Skin epidermis (tissue), 12 donors: ENCODE data around the gene PMPCA.
A peak's percentile ranks its signal among the peaks of the same experiment; 100 is the strongest.

ENCODE experiments used
- H3K27ac ChIP-seq, 21 experiments: fragments of 200-600 bp; sonication (generic) in 11 of 21; one replicate each; pipeline ENCODE4 v1.5.0; 2020; ENCODE audit warnings: mild to moderate bottlenecking in 3 of 21, inconsistent platforms in 2 of 21, moderate library complexity in 2 of 21
- H3K4me3 ChIP-seq, 7 experiments: fragments of 200-600 bp; sonication (generic) in 2 of 7; one replicate each; pipeline ENCODE4 v1.5.0; 2020; ENCODE audit warnings: inconsistent platforms in 2 of 7, mild to moderate bottlenecking in 2 of 7, moderate library complexity in 1 of 7

PMPCA gene

DNA sequence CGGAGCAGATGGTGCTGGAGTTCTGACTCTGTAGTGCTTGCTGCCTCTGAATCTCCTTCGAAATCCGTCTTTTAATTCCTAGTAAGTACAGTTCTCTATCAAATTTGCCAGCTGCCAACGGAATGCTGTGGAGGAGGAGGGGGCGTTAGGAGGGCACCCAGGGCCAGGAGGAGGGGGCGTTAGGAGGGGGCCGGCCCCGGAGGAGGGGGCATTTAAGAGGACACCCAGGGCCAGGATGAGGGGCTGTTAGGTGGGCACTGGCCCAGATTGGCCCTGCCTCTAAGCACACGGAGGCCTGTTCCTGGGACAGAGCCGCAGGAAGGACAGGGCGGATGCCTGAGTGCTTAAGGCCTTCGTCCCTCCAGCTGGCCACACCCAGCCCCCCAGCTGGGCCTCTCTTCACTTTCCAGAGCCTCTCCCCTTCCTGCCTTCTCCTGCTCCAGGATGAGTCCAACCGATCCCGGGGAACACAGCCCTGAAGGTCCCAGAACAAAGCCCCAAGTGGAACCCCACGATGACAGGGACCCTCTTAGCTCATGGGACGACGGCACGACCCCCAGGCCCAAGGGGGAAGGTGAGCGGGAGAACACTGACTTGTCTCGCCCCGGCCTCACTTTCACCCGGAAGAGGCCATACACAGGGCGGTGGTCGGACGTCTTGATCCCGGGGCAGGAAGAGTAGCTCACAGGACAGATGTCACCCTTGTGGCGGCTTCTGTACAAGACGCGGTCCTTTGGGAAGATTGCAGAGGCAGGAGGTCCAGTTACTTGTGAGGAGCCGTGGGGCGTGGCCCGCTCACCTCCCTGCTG lies 19.4 kb downstream of the PMPCA start:
- H3K27ac ChIP-seq = no peak overlapping the region
- H3K4me3 ChIP-seq = no peak overlapping the region

DNA sequence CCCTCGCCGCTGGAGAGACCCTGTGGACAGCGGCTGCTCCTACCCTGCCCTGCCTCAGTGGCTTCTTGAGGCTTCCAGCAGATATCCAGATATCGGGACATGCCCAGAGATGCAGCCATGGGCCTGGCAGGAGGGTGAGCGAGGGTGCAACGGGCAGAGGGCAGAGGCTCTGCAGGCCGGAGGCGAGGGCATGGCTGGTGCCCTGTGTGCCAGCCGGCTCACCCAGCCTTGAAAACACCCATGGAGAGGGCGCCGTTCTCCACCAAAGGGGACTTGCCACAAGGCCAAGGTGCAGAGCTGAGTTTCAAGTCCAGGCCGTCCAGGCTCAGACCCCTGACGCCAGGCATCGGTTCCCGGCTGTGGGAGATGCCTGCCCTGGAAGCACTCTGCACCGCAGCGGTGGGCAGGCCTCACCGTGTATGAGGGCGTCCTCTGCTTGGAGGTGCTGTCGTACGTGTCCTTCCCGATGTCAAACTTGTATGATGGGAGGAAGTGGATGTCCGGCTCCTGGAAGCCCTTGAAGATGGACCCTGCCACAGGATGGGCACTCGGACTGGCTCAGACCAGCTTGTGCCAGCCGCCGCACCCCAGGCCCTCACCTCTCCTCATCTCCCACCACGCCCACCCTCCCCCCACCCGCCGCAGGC lies 20.3 kb downstream of the PMPCA start:
- H3K4me3 ChIP-seq = no peak overlapping the region
- H3K27ac ChIP-seq = no peak overlapping the region

DNA sequence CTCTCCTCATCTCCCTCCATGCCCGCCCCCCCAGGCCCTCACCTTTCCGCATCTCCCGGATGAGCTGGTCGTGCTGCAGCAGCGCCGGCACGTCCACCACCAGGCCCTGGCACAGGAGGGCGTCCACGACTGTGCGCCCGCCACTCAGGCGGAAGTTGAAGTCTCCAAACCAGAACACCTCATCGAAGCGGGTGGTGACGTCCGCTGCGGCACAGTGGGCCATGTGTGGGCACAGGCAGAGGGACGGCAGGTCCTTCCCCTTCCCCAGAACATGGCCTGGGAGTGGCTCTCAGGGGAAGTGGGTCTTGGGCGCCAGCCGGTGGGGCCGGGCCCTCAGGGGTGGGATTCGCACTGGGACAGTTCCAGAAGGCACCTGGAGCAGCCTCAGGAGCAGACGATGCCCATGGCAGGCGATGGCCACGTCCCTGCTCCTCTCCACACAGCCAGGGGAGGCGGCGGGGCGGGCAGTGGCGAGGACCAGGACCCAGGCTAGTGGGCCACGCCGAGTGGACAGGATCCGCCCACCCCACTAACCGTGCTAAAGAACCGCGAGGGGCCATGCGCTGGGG lies 21.4 kb downstream of the PMPCA start:
- Histone ChIP-seq H3K4me3 (no peak overlapping the region), H3K27ac (no peak overlapping the region)

DNA sequence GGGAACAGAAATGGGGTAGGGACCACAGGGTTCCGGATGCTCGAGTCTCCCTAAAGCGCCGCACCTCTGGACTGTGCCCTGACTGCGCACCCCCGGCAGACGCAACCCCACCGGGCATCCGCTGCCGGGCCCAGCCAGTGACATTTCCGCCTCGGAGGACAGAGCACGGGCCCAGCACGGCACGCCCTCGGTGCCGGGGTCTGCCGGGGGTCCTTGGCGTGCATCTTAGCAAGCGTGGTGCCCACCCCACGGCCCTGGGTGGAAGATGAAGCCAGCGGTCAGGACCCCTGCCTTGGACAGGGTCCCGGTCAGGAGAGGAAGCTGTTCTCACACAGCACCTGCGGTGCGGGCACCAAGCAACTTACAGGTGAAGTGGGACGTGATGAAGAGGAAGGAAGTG lies 22.1 kb downstream of the PMPCA start:
- no peak overlapping the region for H3K4me3 ChIP-seq

DNA sequence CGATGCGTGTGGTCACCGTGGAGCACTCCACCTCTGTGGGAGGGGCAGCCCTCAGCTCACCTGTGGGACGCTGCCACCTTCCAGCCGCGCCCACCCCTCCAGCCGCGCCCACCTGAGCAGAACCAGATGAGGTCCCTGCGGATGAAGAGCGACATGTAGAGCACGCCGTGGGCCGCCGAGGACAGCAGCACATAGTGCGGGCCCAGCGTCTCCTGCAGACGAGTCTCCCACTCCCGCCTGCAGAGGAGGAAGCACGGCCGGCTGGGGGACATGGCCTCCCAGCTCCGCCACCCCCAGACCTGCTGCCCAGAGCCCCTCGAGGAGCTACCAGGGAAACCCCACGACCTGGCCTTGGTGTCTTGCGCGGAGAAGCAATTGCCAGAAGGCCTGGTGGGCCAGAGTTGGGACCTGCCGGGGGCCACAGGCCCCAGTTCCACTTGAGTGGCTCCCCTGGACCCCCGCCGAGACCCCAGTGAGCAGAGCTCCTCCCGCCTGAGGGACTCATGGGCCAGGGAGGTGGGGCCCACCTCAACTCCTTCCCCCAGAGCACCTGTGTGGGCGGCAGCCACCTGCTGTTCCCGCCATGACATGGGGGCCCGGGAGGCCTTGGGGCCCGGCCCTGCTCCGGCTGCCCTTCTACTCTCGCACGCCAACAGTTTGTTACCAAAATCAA lies 22.7 kb downstream of the PMPCA start:
- no peak overlapping the region for H3K27ac ChIP-seq
- no peak overlapping the region for H3K4me3 ChIP-seq

More for the DNA sequence above, 22.1 kb downstream of the PMPCA start:
- H3K27ac ChIP-seq = no peak overlapping the region

DNA sequence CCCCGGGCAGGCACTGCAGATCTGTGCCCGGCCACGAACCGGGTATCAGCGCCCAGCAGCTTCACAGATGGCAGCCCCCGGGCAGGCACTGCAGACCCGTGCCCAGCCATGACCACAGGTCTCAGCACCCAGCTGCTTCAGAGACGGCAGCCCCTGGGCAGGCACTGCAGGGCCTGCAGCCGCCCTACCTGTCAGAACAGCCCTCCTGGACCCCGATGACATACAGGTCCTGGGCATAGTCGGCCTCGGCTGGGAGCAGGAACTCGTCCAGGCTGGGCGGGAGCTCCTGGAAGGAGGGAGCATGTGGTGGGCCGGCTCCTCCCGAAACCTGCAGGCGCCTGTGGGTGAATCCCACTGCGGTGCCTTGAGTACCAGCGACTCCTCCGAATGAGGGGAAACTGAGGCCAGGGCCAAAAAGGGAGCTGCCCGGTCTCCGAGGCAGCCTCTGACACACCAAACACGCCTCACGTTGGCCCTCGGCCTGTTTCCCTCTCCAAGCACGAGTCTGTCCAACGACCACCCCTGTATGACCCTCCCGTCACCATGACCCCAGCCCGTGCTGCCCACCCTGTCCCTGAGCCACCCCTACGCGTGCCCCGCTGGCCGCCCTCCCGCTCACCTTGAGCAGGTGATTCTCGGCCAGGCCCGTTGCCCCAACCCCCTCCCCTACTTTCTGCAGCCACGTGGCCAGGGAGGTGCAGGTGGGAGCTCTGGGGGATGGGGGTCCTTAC lies 23.6 kb downstream of the PMPCA start:
- no peak overlapping the region for H3K27ac ChIP-seq
- H3K4me3 ChIP-seq = no peak overlapping the region

DNA sequence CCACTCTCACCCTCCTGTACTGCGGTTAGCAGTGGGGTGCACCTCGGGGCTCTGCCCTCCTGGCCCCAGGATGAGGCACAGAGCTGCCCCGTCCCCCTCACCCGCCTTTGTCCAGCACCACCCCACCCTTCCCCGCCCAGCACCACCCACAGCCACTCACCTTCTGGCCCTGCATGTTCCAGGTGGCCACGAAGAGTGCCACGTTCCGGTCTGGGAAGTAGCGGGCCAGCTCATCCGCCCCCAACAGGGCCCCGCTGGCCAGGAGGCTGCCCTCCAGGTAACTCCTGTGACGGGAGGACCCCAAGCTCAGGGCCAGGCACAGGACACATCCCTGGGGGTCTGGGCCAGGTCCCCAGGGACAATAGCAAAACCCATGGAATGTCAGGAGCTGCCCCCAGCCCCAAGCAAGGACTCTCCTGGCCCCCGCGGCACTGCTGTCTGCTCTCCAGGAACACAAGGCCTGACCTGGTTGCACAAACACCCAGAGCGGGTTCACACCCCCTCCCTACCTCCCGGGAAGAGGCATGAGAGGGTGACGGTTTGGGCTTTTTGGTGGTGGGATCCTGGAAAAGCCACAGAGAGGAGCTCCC lies 24.2 kb downstream of the PMPCA start:
- Histone ChIP-seq H3K27ac (no peak overlapping the region), H3K4me3 (no peak overlapping the region)

DNA sequence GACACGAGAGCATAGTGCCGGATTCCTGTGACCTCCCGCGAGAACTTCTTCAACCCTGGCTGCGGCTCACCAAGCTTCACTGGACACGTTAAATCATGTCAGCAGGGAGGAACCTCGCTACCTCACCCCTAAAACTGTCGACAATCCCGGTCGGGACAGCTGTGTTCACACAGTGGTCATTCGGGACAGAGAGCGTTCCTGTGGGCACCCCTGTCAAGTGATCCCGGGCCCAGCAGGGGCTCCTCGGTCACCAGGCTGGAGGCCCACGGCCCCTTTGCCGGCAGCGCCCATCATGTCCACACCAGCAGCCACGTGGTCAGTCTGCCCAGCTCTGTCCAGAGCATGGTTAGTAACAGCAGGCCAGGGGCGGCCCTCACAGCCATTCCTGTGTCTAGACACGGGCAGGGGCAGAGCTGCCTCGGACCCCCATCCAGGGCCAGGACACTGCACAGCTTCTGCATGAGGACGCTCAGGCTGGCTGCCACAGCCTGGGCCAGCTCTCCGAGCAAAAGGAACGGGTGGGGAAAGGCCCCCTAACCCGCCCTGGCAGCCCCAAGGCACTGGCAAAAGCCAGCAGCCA lies 25.7 kb downstream of the PMPCA start:
- H3K27ac ChIP-seq = no peak overlapping the region
- no peak overlapping the region for H3K4me3 ChIP-seq

DNA sequence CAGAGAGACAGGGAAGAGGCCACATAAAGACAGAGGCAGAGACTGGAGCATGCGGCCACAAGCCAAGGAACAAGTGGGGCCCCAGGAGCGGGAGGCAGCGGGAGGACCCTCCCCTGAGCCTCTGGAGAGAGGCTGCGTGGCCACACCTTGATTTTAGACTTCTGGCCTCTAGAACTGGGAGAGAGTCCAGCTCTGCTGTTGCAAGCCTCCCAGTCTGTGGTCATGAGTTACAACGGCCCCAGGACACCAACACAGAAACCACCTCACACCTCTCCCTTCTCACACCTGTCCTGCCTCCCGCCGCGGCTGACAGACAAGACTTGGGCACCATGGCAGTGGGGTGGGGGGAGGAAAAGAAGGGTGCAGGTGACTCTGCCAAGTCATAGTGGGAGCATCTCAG lies 27.0 kb downstream of the PMPCA start:
- H3K4me3 ChIP-seq = peak overlapping the region in 2 of 7 experiments; percentile 72 to 97
- H3K27ac ChIP-seq = peak overlapping the region in 6 of 21 experiments; percentile 11 to 96 (median 70)

DNA sequence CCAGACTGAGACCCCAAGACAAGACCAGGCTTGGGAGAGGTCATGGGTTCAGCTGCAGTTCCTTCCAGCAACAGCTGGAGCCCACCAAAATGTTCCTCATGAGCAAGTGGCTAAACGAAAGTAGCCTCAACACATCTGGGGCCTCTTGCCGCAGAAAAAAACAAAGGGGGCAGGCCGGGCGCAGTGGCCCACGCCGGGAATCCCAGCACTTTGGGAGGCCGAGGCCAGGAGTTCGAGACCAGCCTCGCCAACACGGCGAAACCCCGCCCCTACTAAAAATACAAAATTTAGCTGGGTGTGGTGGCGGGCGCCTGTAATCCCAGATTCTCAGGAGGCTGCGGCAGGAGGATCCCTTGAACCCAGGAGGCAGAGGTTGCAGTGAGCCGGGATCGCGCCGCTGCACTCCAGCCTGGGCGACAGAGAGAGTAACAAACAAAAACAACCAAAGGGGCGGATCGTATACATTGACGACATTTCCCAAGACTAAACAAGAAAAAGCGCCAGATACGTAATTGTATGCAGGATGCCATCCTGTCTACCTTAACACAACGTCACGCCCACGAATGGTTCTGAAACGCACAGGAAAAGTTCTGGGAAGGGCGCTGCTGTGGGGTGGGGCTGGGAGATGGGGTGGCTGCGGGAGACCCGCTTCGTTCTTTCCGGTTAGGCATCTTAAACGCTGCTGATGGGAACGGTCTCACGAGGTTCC lies 27.5 kb downstream of the PMPCA start:
- H3K4me3 ChIP-seq = peak overlapping the region; percentile 72 to 99 (median 97)
- H3K27ac ChIP-seq = peak overlapping the region in 14 of 21 experiments; percentile 76 to 96 (median 90)

DNA sequence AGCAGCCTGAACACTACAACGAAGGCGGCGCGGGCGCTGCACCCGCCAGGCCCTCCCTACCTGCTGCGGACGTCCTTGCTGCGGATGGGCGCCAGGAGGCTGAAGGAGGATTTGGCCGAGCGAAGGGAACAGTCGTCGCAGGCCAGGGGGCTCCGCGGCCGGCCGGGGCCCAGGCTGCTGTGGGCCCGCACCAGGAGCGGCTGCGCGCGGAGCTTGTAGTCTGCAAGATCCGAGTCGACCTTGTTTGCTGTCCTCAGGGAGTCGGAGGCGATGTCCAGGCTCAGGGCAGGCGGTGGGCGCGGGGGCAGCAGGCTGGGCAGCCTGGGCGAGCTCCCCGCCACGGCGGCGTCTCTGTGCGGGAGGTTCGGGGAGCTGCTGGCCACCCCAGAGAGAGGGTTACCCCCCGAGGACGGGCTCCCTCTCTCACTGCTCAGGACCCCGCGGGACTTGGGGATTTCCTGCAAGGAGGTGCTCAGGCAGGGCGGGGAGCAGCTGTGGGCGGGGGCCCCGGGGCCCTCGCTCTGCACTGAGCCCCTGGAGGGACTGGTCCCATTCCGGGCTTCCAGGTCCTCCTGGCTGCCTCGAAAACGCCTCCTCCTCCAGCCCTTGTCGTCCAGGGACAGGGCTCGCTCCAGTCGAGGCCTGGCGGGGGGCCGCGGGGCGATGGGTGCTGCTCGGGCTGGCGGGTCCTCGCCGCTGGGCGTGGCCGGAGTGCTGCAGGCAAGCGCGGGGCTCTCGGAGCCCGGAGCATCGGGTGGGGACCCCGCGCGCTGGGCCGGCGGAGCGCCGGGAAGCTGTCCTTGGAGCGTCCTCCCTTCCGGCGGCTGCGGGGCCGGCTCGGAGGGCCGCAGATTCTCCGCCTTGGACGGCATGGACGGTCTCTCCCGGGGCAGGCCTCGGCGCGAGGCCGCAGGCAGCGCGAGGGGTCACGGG lies 28.4 kb downstream of the PMPCA start:
- Histone ChIP-seq H3K4me3 (peak overlapping the region; percentile 72 to 99 (median 97)), H3K27ac (peak overlapping the region; percentile 70 to 96 (median 89))

DNA sequence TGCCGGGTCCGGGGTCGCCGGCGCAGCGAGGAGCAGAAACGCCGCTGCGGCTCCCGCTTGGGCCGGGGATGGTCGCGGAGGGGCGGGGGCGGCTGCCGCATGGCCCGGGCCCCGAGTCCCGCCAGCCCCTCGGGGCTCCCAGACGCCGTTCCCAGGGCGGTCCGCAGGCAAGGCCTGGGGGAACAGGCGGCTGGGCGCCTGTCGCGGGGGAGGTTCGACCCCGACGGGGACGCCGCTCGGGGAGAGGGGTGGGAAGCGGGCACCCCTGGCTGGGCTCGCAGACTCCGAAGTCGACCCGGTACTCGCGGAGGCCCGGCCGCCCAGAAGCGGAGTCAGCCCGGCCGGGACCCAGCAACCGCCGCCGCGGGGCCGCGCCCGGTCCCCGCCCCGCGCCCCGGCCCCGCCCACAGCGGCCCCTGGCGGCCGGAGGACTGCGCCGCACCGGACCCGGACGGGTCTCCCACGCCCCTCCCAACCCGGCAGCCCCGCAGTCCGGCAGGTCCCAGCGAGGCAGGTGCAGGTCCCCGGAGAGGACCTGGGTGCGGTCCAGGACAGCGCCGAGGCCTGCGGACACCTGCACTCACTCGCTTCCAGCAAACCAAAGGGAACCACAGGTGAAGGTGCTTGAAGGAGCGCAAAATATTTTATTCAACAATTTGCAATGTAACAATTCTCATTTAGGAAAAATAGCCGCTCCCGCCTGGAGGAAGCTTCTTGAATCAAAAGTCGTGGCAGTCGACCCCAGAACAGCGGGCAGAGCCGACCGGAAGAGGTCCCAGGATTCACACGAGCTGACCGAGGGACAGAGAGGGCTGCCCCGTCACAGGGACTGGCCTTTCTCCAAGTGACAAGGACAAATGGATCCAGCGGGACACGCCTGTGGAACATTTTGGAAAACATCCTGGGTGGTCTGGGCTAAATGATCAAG lies 29.3 kb downstream of the PMPCA start, which contains the start of gene INPP5E:
INPP5E (minus strand) TSS at position 365 of the 928 bp plus-strand sequence. CDS start 426 bp downstream, outside the sequence.
- Histone ChIP-seq H3K4me3 (peak within 1 kb of the TSS; percentile 72 to 99 (median 97)), H3K27ac (peak within 1 kb of the TSS; percentile 70 to 96 (median 89))

DNA sequence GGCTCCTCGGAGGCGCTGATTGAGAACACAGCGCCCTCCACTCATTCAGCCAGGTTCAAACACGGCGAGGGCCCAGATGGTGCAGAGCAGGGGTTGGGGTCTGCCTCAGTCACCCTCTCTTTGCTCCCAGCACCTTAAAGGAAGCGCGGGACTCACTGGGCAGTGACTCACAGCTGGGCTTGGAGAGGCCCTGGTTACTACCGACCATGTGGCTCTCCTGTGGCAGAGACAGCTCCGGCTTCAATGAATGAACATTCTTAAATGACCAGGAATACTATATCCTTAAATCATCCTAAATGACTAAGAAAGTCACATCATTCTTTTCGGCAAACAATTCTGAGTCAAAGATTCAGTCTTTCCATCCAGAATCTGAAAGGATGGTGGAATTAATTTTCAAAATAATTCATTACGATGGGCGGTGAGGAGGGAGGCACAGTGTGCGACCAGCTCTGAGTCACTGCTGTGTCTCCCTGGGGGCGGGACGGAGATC lies 30.8 kb downstream of the PMPCA start:
- Histone ChIP-seq H3K4me3 (no peak overlapping the region), H3K27ac (no peak overlapping the region)

DNA sequence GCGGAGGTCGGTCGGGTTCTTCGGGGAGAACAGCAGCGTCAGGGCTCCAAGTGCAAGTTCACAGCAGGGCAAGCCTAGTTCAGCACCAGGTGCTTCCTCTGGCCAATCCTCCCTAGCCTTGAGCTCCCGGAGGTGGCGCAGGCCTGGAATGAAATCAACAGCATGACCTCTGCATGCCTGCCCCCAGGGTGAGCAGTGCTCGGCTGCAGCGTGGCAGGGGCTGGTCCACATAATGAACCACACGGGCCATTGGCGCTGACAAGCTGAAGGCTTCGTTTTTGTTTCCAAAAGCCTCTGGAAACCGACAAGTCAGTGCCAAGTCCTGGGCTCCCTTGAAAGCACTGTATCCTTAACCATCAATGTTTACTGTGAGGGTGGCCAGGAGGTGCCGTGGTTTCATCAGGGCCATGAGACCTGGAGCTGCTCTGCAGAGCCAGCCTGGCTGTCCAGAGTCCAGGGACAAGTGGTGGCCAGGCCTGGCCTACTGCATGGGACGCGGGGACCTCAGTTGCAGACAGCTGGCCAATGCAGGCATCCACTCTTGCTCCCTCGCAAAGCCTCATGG lies 31.3 kb downstream of the PMPCA start:
- no peak overlapping the region for H3K27ac ChIP-seq
- no peak overlapping the region for H3K4me3 ChIP-seq

DNA sequence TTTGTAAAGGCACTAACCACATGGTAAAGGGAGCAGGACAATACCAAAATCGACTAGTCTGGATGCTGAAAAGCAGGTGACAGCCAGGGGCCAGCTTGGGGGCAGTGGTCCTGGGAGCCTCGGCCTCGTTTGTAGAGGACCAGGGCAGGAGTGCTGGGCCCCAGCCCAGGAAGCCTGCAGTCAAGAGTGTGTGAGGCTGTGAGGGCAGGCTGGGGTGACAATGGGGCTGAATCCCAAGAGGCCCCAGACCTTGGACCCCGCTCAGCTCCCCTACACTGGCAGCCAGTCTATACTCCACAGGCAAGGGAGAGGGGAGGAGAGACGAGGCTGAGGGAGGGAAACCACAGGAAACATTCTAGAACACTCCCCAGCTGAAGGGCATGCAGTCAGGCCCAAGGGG lies 31.8 kb downstream of the PMPCA start:
- Histone ChIP-seq H3K27ac (no peak overlapping the region), H3K4me3 (no peak overlapping the region)

DNA sequence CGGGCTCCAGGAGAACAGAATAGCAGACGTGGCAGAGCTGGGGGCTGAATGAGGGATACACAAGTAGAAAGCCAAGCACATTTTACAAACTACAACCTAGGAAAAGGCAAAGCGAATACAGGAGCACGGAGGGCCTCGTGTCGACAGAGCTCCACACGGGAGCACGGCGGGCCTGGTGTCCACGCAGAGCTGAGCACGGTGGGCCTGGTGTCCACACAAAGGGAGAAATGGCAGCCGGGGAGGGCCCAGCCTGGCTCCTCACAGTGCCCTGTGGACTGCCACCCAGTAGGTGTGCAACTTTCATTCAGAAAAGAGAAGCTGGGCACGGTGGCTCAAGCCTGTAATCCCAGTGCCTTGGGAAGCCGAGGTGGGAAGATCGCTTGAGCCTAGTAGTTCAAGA lies 32.6 kb downstream of the PMPCA start:
- H3K27ac ChIP-seq = no peak overlapping the region
- H3K4me3 ChIP-seq = no peak overlapping the region
